Right ventricle myocardium inferior (tissue), 1 donor: ENCODE measurements around the gene DLG2. TPM values are rescaled to one million over a fixed set of nuclear protein-coding genes. Genes with fewer than 3 reads are reported as not detected.
"Not testable (repeated sequence)": the region's sequence is repeated elsewhere in the genome, so short reads cannot be mapped to it uniquely, and the experiment has no call there.

Experiments used
- ATAC-seq: fragments of 200-7000 bp; cut with Tn5 transposase; one replicate; pipeline ENCODE4 v1.9.1; 2020; ENCODE audit warnings: mild to moderate bottlenecking, moderate library complexity
- DNase-seq: peaks from one replicate; pipeline ENCODE4 v3.0.0; 2021; ENCODE audit errors: missing footprints
- intact Hi-C: fragments of 100-400 bp; cut with DNase I; formaldehyde crosslinking; loops from one replicate; pipeline ENCODE4 v1.11.0; 2022
- total RNA-seq: library from RNA; stranded (reverse); fragmentation: NEBNext Ultra II Directional; extraction: Animal tissue kit (Norgen Biotek cat#: 25700); gene quantifications from one replicate; pipeline ENCODE4 v1.2.1, GENCODE V29; 2021
- donor health status: DM: no; HTN: yes; CAD: no; lungs with severe emphysema.

The DLG2 gene
- total RNA-seq, 1 donor from 2014 or later: 5.7 TPM

- no peak for DNase-seq
- intact Hi-C loops: no loop called here
- no peak for ATAC-seq
Observed at GRCh38 chr11:83424376-83425136, 2202.6 kb downstream of the DLG2 start.

- ATAC-seq, intact Hi-C loops, DNase-seq: not testable (repeated sequence)
Observed at GRCh38 chr11:83422641-83423040, 2204.5 kb downstream of the DLG2 start.

GRCh38 chr11:83410605-83411565 is 2216.3 kb downstream of the DLG2 start:
- DNase-seq (no peak), ATAC-seq (no peak)
- intact Hi-C loops: no loop called here

- intact Hi-C loops: no loop called here
- ATAC-seq: peak; percentile 89
- no peak for DNase-seq
Observed at GRCh38 chr11:83409891-83410290, 2217.3 kb downstream of the DLG2 start.

GRCh38 chr11:83409476-83409875 is 2217.7 kb downstream of the DLG2 start:
- ATAC-seq (peak; percentile 33), DNase-seq (no peak)
- intact Hi-C loops: no loop called here

- intact Hi-C loops: no loop called here
- no peak for ATAC-seq
- DNase-seq: no peak
Observed at GRCh38 chr11:83408946-83409345, 2218.2 kb downstream of the DLG2 start.

Other genes with a start within 250 kb of the DLG2 start
- gene TMEM126B, start 1.2 kb upstream of the DLG2 start, total RNA-seq: 64.3 TPM
- gene TMEM126A, start 20.6 kb upstream of the DLG2 start, total RNA-seq: 77.9 TPM
- 12.5 TPM for gene CREBZF, start 37.8 kb upstream of the DLG2 start, total RNA-seq
- gene CCDC89, start 58.9 kb upstream of the DLG2 start, total RNA-seq: 0.22 TPM
- 2.4 TPM for gene SYTL2, start 183.8 kb upstream of the DLG2 start, total RNA-seq
- gene CCDC83, start 228.0 kb upstream of the DLG2 start, total RNA-seq: not detected